AG04450 (cell line): ENCODE data around the gene KCNIP4. TPM values are rescaled to one million over a fixed set of nuclear protein-coding genes. Genes with fewer than 3 reads are reported as not detected.

Experiments used
- CTCF ChIA-PET: fragments of 300-600, 350-600 bp; formaldehyde crosslinking; extraction: SDS; loops from one replicate; lab custom pipeline; 2022; ENCODE audit warnings: antibody characterized with exemption, inconsistent platforms; lab: Charles Lee
- POLR2A ChIA-PET: fragments of 350-600 bp; formaldehyde crosslinking; extraction: SDS; loops from one replicate; lab custom pipeline; 2021; ENCODE audit warnings: antibody characterized with exemption, inconsistent platforms; lab: Yijun Ruan, JAX
- DNase-seq: peaks from one replicate; pipeline ENCODE4 v3.0.0-alpha.2; 2011; ENCODE audit warnings: low read depth, low spot score
- H3K27ac ChIP-seq: one replicate; pipeline ENCODE4 v1.5.1; 2012; ENCODE audit warnings: low read depth, low read length, control low read depth
- H3K27me3 ChIP-seq: one replicate; pipeline ENCODE4 v1.6.0; 2012; ENCODE audit warnings: low read length; ENCODE audit not compliant: control insufficient read depth, insufficient read depth
- H3K4me3 ChIP-seq: 2 replicates; pipeline ENCODE4 v1.5.1; 2011; ENCODE audit warnings: mild to moderate bottlenecking, low read depth, low read length, control low read depth
- H3K9me3 ChIP-seq: 2 replicates; pipeline ENCODE4 v1.5.1; 2012; ENCODE audit warnings: low read length; ENCODE audit not compliant: control insufficient read depth, insufficient read depth
- CTCF ChIP-seq: IDR thresholded peaks from 2 replicates; pipeline ENCODE4 v1.5.1; 2011; ENCODE audit warnings: low read depth, low read length, control low read depth, inconsistent platforms
- polyA plus RNA-seq: library from polyadenylated mRNA; depleted of rRNA; stranded (reverse); fragments of >200 nt; gene quantifications from 2 replicates; pipeline ENCODE4 v1.2.3, GENCODE V29; 2011

Gene KCNIP4
- polyA plus RNA-seq, 1 experiment, result not detected

GRCh38 chr4:21467551-21467950 is 481.0 kb downstream of the KCNIP4 start:
- no peak for DNase-seq
- peaks cover 3% of the 10 kb centered on the region; the same call in 1 of the 2 replicates for H3K9me3 ChIP-seq
- H3K27me3 ChIP-seq, result no peaks in the 10 kb centered on the region
- ChIA-PET CTCF (interaction anchor here (1.1 kb wide), 1 partner anchor 694 kb away, joined by 3 read pairs; no protein-coding TSS in a partner anchor), POLR2A (no interaction called here)
- no peak overlapping the region for H3K27ac ChIP-seq
- no peak for TF ChIP-seq CTCF
- H3K4me3 ChIP-seq, result no peak overlapping the region

- no peak for DNase-seq
- ChIA-PET CTCF (interaction anchor here (0.6 kb wide), 1 partner anchor 17 kb away, joined by 4 read pairs; no protein-coding TSS in a partner anchor), POLR2A (no interaction called here)
- TF ChIP-seq CTCF, result no peak
- H3K4me3 ChIP-seq, result no peak overlapping the region
- H3K27ac ChIP-seq, result no peak overlapping the region
- H3K27me3 ChIP-seq, result no peaks in the 10 kb centered on the region
- H3K9me3 ChIP-seq, result peaks cover 5% of the 10 kb centered on the region; the same call in 1 of the 2 replicates
These were observed 491.3 kb downstream of the KCNIP4 start for GRCh38 chr4:21457086-21457840.

GRCh38 chr4:21454831-21455230 is 493.7 kb downstream of the KCNIP4 start:
- POLR2A ChIA-PET, result no interaction called here

GRCh38 chr4:21454201-21454600 is 494.4 kb downstream of the KCNIP4 start:
- H3K9me3 ChIP-seq, result no peaks in the 10 kb centered on the region; the same call in 1 of the 2 replicates
- CTCF ChIA-PET, result no interaction called here
- no peaks in the 10 kb centered on the region for H3K27me3 ChIP-seq
- H3K27ac ChIP-seq, result no peak overlapping the region
- POLR2A ChIA-PET, result no interaction called here
- H3K4me3 ChIP-seq, result no peak overlapping the region
- no peak for TF ChIP-seq CTCF
- no peak for DNase-seq

More at GRCh38 chr4:21454831-21455230, 493.7 kb downstream of the KCNIP4 start:
- TF ChIP-seq CTCF, result no peak
- no peaks in the 10 kb centered on the region; the same call in 1 of the 2 replicates for H3K9me3 ChIP-seq
- H3K27me3 ChIP-seq, result no peaks in the 10 kb centered on the region
- H3K27ac ChIP-seq, result no peak overlapping the region
- H3K4me3 ChIP-seq, result no peak overlapping the region
- CTCF ChIA-PET, result no interaction called here
- DNase-seq, result no peak

GRCh38 chr4:21452931-21453330 is 495.6 kb downstream of the KCNIP4 start:
- no peak overlapping the region for H3K4me3 ChIP-seq
- ChIA-PET CTCF (no interaction called here), POLR2A (no interaction called here)
- H3K27me3 ChIP-seq, result no peaks in the 10 kb centered on the region
- TF ChIP-seq CTCF, result no peak
- no peaks in the 10 kb centered on the region; the same call in 1 of the 2 replicates for H3K9me3 ChIP-seq
- DNase-seq, result no peak
- no peak overlapping the region for H3K27ac ChIP-seq
